ENCODE measurements around the gene MIDN. TPM values are rescaled to one million over a fixed set of nuclear protein-coding genes. Genes with fewer than 3 reads are reported as not detected.

Gene MIDN
- total and polyA plus RNA-seq, 8 donors: 17.0 to 118 (median 33.2) TPM

GRCh38 chr19:1271528-1272422 lies 23.4 kb downstream of the MIDN start:
- Histone ChIP-seq H3K4me1 (peaks cover 81 to 90% (median 85%) of the 10 kb centered on the region in 4 donors), H3K36me3 (peaks cover 44 to 47% (median 44%) of the 10 kb centered on the region in 4 donors), H3K27me3 (no peaks in the 10 kb centered on the region), H3K27ac (peak overlapping the region; percentile 13 to 100 (median 97)), H3K9me3 (no peaks in the 10 kb centered on the region), H3K4me3 (peak overlapping the region; percentile 62 to 88 (median 82))
- DNase-seq: peak in 1 of 2 donors; percentile 23
- WGBS, 5 donors: 33 to 59% (median 47%) methylated on average over 31 to 37 of the region's 37 CpGs
- intact Hi-C loops (cut with DNase I; ENCODE audit: low total_unique reads): no loop called here
- TF ChIP-seq EP300 (IDR thresholded peaks at IDR 0.05) (no peak), POLR2AphosphoS5 (IDR thresholded peaks at IDR 0.05) (no peak), POLR2A (IDR thresholded peaks at IDR 0.05) (no peak), CTCF (IDR thresholded peaks at IDR 0.05) (no peak)

- no peak for DNase-seq
- Histone ChIP-seq H3K4me1 (peaks cover 74 to 86% (median 83%) of the 10 kb centered on the region in 4 donors), H3K27ac (peak overlapping the region in 4 of 5 donors; percentile 92 to 100 (median 98)), H3K4me3 (peak overlapping the region in 3 of 4 donors; percentile 62 to 88 (median 80)), H3K9me3 (no peaks in the 10 kb centered on the region), H3K36me3 (peaks cover 44 to 56% (median 51%) of the 10 kb centered on the region in 4 donors), H3K27me3 (no peaks in the 10 kb centered on the region)
- TF ChIP-seq POLR2A (IDR thresholded peaks at IDR 0.05): no peak
- TF ChIP-seq POLR2AphosphoS5 (IDR thresholded peaks at IDR 0.05): no peak
- TF ChIP-seq EP300 (IDR thresholded peaks at IDR 0.05): no peak
- no peak for TF ChIP-seq CTCF (IDR thresholded peaks at IDR 0.05)
- intact Hi-C loops (cut with DNase I; ENCODE audit: low total_unique reads): no loop called here
- WGBS, 5 donors: 63 to 67% (median 66%) methylated on average over 33 of the region's 33 CpGs
Observed at GRCh38 chr19:1272423-1273262, 24.3 kb downstream of the MIDN start.

- Histone ChIP-seq H3K4me3 (peak overlapping the region in 2 of 4 donors; percentile 66 to 88), H3K36me3 (peaks cover 48 to 64% (median 57%) of the 10 kb centered on the region in 4 donors), H3K9me3 (no peaks in the 10 kb centered on the region), H3K27ac (peak overlapping the region in 4 of 5 donors; percentile 97 to 100 (median 98)), H3K4me1 (peaks cover 65 to 83% (median 76%) of the 10 kb centered on the region in 4 donors), H3K27me3 (no peaks in the 10 kb centered on the region)
- intact Hi-C loops (cut with DNase I; ENCODE audit: low total_unique reads): no loop called here
- 61 to 78% (median 73%) methylated on average over 23 to 25 of the region's 25 CpGs for WGBS, 5 donors
- TF ChIP-seq CTCF (IDR thresholded peaks at IDR 0.05) (no peak), POLR2AphosphoS5 (IDR thresholded peaks at IDR 0.05) (peak in 1 of 3 donors; percentile 12), POLR2A (IDR thresholded peaks at IDR 0.05) (no peak)
- no peak for DNase-seq
Observed at GRCh38 chr19:1273263-1274041, 25.1 kb downstream of the MIDN start.
